Dermis microvascular lymphatic vessel endothelial cell (primary cell): Measurements from ENCODE around the gene CREBZF. TPM values are rescaled to one million over a fixed set of nuclear protein-coding genes. Genes with fewer than 3 reads are reported as not detected.
A peak's percentile ranks its signal among the peaks of the same experiment; 100 is the strongest.
"Not testable (repeated sequence)": the region's sequence is repeated elsewhere in the genome, so short reads cannot be mapped to it uniquely, and the experiment has no call there.

Experiments
- DNase-seq, 2 donors: peaks; one replicate each; pipeline versions ENCODE4 v3.0.0 to v3.0.0-alpha.2; 2010; ENCODE audit warnings: low read depth in 2 of 2
- total RNA-seq: library from RNA; depleted of rRNA; stranded (reverse); fragments of >200 nt; gene quantifications from 2 replicates; pipeline ENCODE4 v1.2.1, GENCODE V29; 2014

CREBZF gene
- total RNA-seq, 1 donor from 2014 or later, result 20.9 TPM

GRCh38 chr11:85672105-85672902 lies 7.4 kb upstream of the CREBZF start:
- DNase-seq, result no peak

GRCh38 chr11:85670949-85671663 lies 6.2 kb upstream of the CREBZF start:
- DNase-seq, result not testable (repeated sequence)

GRCh38 chr11:85668157-85668556 lies 3.2 kb upstream of the CREBZF start:
- DNase-seq, result no peak

GRCh38 chr11:85666687-85667086 lies 1.8 kb upstream of the CREBZF start:
- DNase-seq, result no peak

GRCh38 chr11:85665733-85666132 lies 804 bp upstream of the CREBZF start:
- DNase-seq, result no peak

- peak in 1 of 2 donors; percentile 74 for DNase-seq
Measured at GRCh38 chr11:85663753-85664614, 945 bp downstream of the CREBZF start.

- DNase-seq, result peak in 1 of 2 donors; percentile 19
Measured at GRCh38 chr11:85663080-85663752, 1.7 kb downstream of the CREBZF start.

GRCh38 chr11:85661972-85662664 lies 2.8 kb downstream of the CREBZF start:
- no peak for DNase-seq

- DNase-seq, result no peak
Measured at GRCh38 chr11:85658180-85658579, 6.7 kb downstream of the CREBZF start.

- DNase-seq, result no peak
Measured at GRCh38 chr11:85656777-85657176, 8.2 kb downstream of the CREBZF start.

GRCh38 chr11:85654343-85654742 lies 10.6 kb downstream of the CREBZF start:
- not testable (repeated sequence) for DNase-seq

GRCh38 chr11:85652786-85653447 lies 12.0 kb downstream of the CREBZF start:
- DNase-seq, result no peak

- no peak for DNase-seq
Measured at GRCh38 chr11:85651118-85651517, 13.8 kb downstream of the CREBZF start.

- peak; percentile 58 to 85 for DNase-seq
Measured at GRCh38 chr11:85647604-85648299, 17.2 kb downstream of the CREBZF start, which contains the start of gene TMEM126A. Gene TMEM126A, plus strand, starts transcription at chr11:85647967. Its CDS starts 2,289 bp downstream, at chr11:85650256.

- DNase-seq, result no peak
Measured at GRCh38 chr11:85647078-85647477, 17.9 kb downstream of the CREBZF start.

- no peak for DNase-seq
Measured at GRCh38 chr11:85643191-85643614, 21.7 kb downstream of the CREBZF start.

- DNase-seq, result no peak
Measured at GRCh38 chr11:85634747-85635146, 30.2 kb downstream of the CREBZF start.

- peak; percentile 6 to 26 for DNase-seq
Measured at GRCh38 chr11:85628771-85629341, 36.1 kb downstream of the CREBZF start.
